HG03108 (cell line): ENCODE results near the gene COG1.

Experiments
- ATAC-seq: cut with Tn5 transposase; IDR thresholded peaks from one replicate; pipeline ENCODE4 v1.9.1; 2021; ENCODE audit warnings: moderate library complexity; ENCODE audit not compliant: unreplicated experiment

Gene COG1

GRCh38 chr17:73166731-73167581 is 25.9 kb upstream of the COG1 start:
- no peak for ATAC-seq

DNA sequence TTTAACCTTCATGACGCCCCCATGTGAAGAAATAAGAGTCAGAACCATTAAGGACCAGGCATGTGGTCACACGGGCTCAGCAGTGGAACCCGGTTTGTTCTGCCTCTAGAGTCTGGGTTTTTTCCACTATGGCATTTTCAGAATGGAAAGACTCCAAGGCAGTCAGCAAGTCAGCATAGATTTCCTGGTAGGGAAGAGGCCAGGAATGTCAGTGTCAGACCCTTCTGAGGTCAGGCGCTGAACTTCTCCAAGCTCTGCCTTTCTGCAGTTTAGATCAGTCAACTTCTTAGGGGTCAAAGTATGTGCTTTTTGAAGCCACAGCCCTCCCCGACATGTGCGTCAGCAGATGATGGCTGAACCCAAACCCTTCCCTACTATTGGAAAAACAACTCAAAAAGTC is 24.2 kb upstream of the COG1 start:
- ATAC-seq, result no peak

DNA sequence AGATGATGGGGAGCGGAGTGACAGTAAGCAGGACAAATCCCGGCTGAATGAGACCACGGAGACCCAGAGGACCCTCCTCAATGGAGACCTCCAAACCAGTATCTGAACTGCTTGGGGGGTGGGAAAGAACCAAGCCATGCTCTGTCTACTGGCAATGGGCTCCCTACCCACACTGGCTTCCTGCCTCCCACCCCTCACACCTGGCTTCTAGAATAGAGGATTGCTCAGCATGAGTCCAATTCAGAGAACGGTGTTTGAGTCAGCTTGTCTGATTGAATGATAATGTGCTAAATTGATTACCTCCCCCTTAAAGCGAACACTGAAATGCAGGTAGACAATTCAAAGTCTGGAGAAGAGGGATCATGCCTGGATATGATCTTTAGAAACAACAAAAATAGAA is 22.5 kb upstream of the COG1 start:
- no peak for ATAC-seq

- ATAC-seq, result no peak
Measured at GRCh38 chr17:73172252-73172651, 20.6 kb upstream of the COG1 start.

- ATAC-seq, result no peak
Measured at GRCh38 chr17:73174126-73174525, 18.7 kb upstream of the COG1 start.

DNA sequence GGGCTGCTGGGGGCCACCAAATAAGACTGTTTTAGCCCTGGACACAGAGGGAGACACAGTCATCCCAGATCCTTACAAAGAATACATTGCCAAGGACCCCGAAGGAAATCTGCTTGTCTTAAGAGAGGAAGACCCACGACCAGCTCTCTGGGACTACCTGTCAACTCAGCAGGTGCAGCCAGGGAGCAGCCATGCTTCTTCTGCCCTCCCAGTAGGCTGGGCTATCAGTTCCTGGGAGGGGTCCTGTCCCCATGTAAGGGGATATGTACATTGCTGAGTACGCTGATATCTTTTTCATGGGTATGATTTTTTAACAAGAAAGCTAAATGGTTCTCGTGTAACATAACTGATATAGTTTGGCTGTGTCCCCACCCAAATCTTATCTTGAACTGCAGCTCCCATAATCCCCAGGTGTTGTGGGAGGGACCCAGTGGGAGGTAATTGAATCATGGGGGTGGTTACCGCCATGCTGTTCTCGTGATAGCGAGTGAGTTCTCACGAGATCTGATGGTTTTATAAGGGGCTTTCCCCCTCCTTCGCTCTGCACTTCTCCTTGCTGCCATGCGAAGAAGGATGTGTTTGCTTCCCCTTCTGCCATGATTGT is 16.8 kb upstream of the COG1 start:
- ATAC-seq, result no peak

DNA sequence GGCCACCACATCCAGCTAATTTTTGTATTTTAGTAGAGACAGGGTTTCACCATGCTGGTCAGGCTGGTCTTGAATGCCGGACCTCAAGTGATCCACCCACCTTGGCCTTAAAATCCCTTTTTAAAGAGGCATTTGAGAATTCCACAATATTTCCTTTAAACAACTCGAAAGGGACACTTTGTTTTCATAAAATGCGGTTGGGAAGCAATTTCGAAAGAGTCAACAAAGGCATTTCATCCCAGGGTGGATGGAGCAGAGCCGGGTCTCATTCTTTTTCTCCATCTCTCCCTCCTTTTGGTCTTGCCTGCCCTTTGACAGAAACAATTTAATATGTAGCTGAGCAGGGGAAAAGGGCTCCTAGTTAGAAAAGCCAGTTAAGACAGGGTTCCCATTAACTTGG is 13.5 kb upstream of the COG1 start:
- no peak for ATAC-seq

- no peak for ATAC-seq
Measured at GRCh38 chr17:73179878-73180277, 13.0 kb upstream of the COG1 start.

DNA sequence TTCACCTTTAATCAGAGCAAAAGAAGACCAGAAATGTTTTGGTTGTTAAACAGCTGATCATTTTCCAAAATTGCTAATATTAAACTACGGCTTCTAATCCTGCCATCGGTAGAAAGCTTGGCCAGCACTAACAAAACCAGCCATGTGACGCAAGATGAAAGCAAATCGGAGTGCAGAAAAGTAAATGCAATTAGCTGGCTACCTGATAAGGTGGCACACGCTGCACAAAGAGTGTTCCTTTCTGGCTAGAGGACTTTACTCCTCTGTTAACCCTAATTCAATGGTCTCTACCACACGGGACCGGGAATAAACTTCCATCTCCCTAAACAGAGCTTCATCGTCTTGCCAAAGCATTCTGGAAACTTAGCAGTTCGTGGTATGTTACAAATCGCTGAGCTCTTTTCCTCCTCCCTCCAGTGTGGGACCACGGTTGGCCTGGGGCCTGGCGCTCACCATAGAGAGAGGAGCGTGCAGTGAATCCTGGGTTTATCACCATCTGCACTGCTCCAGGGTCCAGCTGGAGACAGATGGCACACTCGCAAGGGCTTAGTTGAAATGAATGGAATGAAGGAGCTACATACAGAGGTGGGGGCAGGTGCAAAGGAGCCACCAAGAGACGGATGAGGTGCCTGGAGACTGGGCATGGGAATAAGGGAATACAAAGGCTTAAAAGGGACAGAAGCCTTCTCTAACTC is 10.1 kb upstream of the COG1 start:
- ATAC-seq, result no peak

DNA sequence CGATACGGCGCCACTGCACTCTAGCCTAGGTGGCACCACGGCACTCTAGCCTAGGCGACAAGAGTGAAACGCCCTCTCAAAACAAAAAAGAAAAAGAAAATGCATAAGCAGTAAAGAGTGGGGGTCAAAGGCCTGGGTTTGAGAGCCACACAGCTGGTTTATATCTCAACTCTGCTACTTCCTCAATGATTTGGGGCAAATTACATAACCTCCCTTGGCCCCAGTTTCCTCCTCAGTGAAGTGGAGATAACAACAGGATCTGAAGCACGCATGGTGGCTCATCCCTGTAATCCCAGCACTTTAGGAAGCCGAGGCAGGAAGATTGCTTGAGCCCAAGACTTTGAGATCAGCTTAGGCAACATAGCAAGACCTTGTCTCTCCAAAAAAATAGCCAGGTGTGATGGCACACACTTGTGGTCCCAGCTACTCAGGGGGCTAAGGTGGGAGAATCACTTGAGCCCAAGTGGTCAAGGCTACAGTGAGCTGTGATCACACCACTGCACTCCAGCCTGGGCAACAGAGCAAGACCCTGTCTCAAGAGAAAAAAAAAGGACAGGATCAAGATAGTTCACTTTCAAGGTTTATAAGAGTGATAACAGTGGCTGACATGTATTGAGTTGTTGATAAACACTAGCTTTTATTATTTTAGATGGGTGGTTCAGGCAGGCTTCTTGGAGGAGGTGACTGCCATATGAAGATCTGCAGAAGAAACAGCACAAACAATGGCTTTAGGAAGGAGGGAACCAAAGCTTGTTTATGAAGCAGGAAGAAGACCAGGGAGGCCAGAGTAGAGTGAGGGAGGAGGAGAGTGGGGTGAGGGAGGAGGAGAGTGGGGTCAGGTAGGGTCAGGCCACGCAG is 8.5 kb upstream of the COG1 start:
- ATAC-seq, result no peak

DNA sequence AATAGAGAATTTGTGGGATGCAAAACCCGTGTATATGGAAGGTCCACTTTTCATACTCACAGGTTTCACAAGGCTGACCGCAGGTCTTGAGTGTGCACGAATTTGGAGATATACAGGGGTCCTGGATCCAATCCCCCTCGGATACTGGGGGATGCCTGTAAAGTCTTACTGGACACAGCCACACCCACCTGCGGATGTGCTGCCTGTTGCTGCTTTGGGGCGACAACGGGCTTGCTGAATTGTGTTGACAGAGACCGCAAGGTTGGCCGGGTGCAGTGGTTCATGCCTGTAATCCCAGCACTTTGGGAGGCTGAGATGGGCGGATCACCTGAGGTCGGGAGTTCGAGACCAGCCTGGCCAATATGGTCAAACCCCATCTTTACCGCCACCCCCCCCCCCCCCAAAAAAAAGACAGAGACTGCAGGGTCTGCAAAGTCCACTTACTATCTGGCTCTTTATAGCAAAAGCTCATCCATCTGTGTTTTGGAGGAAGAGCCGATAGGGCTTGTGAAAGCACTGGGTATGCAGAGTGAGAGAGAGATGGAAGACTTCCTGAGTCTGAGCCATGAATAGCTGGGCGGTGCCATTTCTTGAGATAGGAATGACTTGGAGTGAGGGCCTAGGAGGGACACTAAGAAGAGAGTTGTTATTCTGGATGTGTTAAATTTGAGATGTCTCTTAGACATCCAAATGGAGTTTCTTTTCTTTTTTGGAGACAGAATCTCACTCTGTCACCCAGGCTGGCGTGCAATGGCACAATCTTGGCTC is 6.4 kb upstream of the COG1 start:
- no peak for ATAC-seq

DNA sequence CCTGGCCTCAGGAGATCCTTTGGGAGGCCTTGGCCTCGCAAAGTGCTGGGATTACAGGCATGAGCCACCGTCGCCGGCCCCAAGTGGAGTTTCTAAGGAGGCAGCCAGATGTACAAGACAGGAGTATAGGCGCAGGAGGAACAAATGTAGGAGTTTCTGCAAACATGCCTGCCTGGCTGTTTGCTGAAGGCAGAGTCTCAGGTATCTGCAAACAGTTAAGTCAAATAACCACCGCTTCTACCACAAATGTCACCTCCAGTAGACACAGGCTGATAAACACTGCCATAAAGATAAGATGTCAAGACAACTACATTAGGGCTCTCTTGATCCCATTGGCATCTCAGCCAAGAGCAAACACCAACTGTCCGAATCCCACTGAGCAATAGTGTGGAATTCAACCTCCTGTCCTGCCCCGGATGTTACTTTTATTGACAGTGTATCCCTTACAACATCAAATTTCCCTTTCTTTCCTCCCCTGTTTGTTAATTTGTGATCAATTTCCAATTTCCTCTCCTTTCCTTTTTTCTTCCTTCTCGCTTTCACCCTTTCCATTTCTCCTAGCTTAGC is 5.6 kb upstream of the COG1 start:
- no peak for ATAC-seq

DNA sequence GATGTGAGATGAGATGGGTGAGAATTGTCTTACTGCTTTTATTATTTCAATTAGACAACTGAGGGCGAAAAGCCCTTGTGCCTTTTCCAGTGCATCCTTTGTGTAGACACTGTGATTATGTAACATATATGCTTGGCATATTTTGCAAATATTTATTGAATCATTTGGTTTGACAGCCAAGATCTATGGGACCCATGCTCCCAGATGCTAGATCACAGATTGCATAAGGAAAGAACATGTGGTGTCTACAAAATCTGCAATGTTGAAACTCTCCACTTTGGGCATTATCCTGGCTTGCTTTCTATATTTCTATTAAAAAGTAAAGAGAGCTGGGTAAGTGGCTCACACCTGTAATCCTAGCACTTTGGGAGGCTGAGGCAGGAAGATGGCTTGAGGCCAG is 4.8 kb upstream of the COG1 start:
- no peak for ATAC-seq

GRCh38 chr17:73189417-73190099 is 3.3 kb upstream of the COG1 start:
- no peak for ATAC-seq

DNA sequence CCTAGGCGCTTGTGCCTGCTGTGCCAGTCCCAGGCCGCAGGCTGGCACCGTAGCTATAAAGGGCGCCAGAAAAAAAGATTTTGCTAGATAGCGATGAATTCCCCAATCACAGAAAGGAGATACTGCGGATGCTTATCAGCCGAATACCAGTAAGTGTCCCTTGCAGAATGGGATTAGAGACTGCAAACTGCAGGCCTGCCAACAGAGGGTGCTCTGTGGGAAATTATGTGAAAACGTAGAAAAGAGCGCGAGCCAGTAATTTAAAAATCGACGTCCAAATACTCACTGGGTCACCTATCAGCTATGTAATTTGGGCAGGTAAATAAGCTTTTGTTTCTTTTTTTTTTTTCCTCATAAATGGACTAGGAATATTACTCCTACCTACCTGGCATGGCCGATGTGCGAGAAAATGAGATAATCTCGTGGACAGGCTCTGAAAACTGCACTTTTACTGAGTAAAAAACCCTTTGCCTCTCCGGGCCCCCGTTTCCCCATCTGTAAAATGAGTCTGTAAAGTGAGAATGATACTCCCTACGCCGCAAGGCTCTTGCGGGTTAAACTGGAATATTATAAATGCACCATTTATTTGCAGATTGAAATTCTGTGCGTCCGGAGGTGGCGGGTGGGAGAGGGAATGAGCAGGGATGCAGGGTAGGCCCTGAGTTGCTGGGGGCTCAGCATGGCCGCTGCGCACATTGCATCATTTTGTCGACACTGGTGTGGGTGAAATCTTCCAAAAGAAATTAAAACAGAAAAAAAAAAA is 1.2 kb upstream of the COG1 start:
- ATAC-seq, result no peak

DNA sequence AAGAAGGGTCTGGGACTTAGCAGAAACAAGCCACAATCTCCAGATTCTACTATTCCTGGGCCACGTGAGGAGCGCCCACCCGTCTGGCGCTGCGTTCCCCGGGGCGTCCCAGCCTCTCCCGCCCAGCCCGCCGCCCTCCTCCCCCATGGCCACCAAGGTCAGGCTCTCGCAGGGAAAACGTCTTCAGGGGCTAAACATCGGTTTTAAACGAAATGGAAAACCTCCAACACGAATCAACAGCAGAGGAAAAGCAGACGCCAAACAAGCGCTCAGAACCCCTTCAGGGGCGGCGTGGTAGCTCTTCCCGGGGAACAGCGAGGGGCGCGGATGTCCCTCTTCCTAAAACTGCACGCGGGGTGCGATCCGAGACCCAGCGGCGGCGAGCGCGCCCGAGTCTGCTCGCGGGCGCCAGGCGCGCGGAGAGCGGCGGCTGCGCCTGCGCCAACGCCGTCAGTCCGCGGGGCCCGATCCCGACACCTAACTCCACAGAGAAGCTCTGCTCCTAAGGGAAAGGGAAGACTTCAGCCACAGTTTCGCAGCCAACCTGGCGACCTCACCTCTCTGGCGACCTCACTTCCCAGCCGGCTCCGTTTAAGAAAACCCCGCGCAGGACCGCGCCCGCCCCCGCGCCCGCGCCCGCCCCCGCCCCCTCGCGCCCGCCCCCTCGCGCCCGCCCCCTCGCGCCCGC is 505 bp upstream of the COG1 start:
- peak; percentile 43 for ATAC-seq

DNA sequence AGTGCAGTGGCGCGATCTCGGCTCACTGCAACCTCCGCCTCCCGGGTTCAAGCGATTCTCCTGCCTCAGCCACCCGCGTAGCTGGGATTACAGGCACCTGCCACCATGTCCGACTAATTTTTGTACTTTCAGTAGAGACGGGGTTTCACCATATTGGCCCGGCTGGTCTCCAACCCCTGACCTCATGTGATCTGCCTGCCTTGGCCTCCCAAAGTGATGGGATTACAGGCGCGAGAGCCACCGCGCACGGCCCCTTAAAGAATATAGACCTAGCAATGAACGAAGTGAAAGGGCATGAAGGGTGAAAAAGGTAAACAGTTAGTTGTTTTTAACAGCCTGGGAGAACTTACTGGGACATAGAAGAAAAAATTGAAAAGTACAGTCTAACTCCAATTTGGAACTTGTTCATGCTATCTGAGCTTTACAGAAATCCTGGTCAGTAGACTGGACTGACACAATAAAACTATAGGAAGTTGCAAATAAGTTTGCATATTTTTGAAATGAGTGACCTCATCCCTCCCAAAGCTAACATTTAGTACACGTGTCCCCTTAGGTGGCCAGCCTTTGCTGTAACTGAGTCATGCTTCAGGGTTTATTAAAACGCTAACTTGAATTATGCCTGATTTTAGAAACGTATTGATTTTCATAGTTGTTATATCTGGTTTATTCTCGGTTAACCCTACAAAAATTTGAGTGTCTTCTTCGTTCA is 1.8 kb downstream of the COG1 start:
- no peak for ATAC-seq

GRCh38 chr17:73196500-73196899 is 3.6 kb downstream of the COG1 start:
- ATAC-seq, result no peak
